SK-N-MC (cell line): Measurements from ENCODE around the gene SARNP.

Source experiments
- EZH2 ChIP-seq: fragments of 200-600 bp; sonication (generic); IDR thresholded peaks from one replicate; pipeline ENCODE4 v1.6.1; 2017; ENCODE audit warnings: antibody characterized with exemption
- POLR2AphosphoS5 ChIP-seq: IDR thresholded peaks from 2 replicates; pipeline ENCODE4 v1.6.1; 2012; ENCODE audit warnings: mild to moderate bottlenecking, low read depth, low read length, borderline replicate concordance

DNA sequence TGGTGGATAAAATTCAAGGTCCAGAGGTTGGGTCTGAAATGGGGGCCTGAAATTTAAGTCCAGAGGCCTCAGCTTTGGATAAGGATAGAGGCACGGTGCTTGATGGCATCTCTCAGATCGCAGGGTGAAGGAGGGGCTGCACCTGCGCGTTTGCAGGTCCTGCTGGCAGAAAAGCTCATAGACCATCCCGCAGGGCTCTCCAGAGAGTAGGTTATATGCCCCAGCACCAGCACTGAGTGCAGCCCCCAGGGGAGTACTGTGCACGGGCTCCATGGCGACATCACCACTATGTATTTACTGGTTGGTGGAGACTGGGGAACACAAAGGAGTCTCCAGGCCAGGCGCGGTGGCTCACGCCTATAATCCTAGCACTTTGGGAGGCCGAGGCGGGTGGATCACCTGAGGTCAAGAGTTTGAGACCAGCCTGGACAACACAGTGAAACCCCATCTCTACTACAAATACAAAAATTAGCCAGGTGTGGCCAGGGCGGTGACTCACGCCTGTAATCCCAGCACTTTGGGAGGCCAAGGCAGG is 84.4 kb downstream of the SARNP start:
- TF ChIP-seq POLR2AphosphoS5 (no peak), EZH2 (no peak)
